ENCODE measurements around the gene NOVA2. TPM values are rescaled to one million over a fixed set of nuclear protein-coding genes. Genes with fewer than 3 reads are reported as not detected.

NOVA2 gene
- total RNA-seq, 1 experiment from 2014 or later: 0.10 TPM

- DNase-seq (ENCODE audit: low read depth): no peak
Observed at GRCh38 chr19:45924891-45925447, 48.7 kb downstream of the NOVA2 start.

GRCh38 chr19:45922281-45922680 lies 51.4 kb downstream of the NOVA2 start:
- peak; percentile 29 for DNase-seq (ENCODE audit: low read depth)

- DNase-seq (ENCODE audit: low read depth): no peak
Observed at GRCh38 chr19:45920458-45920857, 53.2 kb downstream of the NOVA2 start.

GRCh38 chr19:45919678-45920077 lies 54.0 kb downstream of the NOVA2 start:
- no peak for DNase-seq (ENCODE audit: low read depth)

GRCh38 chr19:45918721-45919120 lies 54.9 kb downstream of the NOVA2 start:
- DNase-seq (ENCODE audit: low read depth): no peak

- DNase-seq (ENCODE audit: low read depth): no peak
Observed at GRCh38 chr19:45917421-45918091, 56.1 kb downstream of the NOVA2 start.

- no peak for DNase-seq (ENCODE audit: low read depth)
Observed at GRCh38 chr19:45913874-45914830, 59.5 kb downstream of the NOVA2 start, which contains the start of gene NANOS2. TSS of gene NANOS2 (minus strand) at chr19:45914778. CDS start at chr19:45914693, 85 bp downstream.

GRCh38 chr19:45911291-45911690 lies 62.4 kb downstream of the NOVA2 start:
- DNase-seq (ENCODE audit: low read depth): no peak

- DNase-seq (ENCODE audit: low read depth): peak; percentile 49
Observed at GRCh38 chr19:45908956-45909355, 64.7 kb downstream of the NOVA2 start.

- DNase-seq (ENCODE audit: low read depth): peak; percentile 63
Observed at GRCh38 chr19:45906221-45906620, 67.4 kb downstream of the NOVA2 start.

GRCh38 chr19:45905011-45905410 lies 68.7 kb downstream of the NOVA2 start:
- no peak for DNase-seq (ENCODE audit: low read depth)

- DNase-seq (ENCODE audit: low read depth): peak; percentile 96
Observed at GRCh38 chr19:45902651-45903625, 70.7 kb downstream of the NOVA2 start.

GRCh38 chr19:45901912-45902650 lies 71.6 kb downstream of the NOVA2 start, which contains the start of gene MYPOP:
TSS of gene MYPOP (minus strand) at chr19:45902613. CDS start at chr19:45901773, 840 bp downstream.
- DNase-seq (ENCODE audit: low read depth): no peak

GRCh38 chr19:45901432-45901911 lies 72.2 kb downstream of the NOVA2 start:
- no peak for DNase-seq (ENCODE audit: low read depth)

- no peak for DNase-seq (ENCODE audit: low read depth)
Observed at GRCh38 chr19:45900738-45901431, 72.8 kb downstream of the NOVA2 start.

- DNase-seq (ENCODE audit: low read depth): no peak
Observed at GRCh38 chr19:45899919-45900589, 73.6 kb downstream of the NOVA2 start.

- no peak for DNase-seq (ENCODE audit: low read depth)
Observed at GRCh38 chr19:45899253-45899652, 74.4 kb downstream of the NOVA2 start.

GRCh38 chr19:45897261-45897812 lies 76.3 kb downstream of the NOVA2 start:
- DNase-seq (ENCODE audit: low read depth): no peak
